K562 (cell line): ENCODE measurements around the gene EVL. TPM values are rescaled to one million over a fixed set of nuclear protein-coding genes. Genes with fewer than 3 reads are reported as not detected.

ENCODE experiments used
- ADNP ChIP-seq: fragments of 200-800 bp; sonication (Bioruptor generic); IDR thresholded peaks from 2 replicates; pipeline ENCODE4 v1.6.1; 2016; ENCODE audit warnings: missing genetic modification characterization, missing compliant biosample characterization
- HNRNPL ChIP-seq: fragments of 200-400 bp; formaldehyde crosslinking; IDR thresholded peaks from 2 replicates; pipeline ENCODE4 v1.6.1; 2017; ENCODE audit warnings: low read depth, mild to moderate bottlenecking, low read length
- MEF2D ChIP-seq: conservative IDR thresholded peaks from 2 replicates; pipeline ENCODE4 v1.6.1; 2016; ENCODE audit warnings: low read depth, missing genetic modification characterization, missing compliant biosample characterization
- PHF21A ChIP-seq: fragments of 450-650 bp; IDR thresholded peaks from 2 replicates; pipeline ENCODE4 v1.6.1; 2017; ENCODE audit warnings: low read depth, borderline replicate concordance
- POLR2H ChIP-seq: IDR thresholded peaks from 2 replicates; pipeline ENCODE4 v1.6.1; 2016; ENCODE audit warnings: missing genetic modification characterization, low read depth, mild to moderate bottlenecking, control low read depth, missing compliant biosample characterization, moderate library complexity
- ZNF133 ChIP-seq: fragments of 250-450 bp; sonication (Bioruptor Pico); IDR thresholded peaks from 2 replicates; pipeline ENCODE4 v1.4.0; 2020; ENCODE audit warnings: mild to moderate bottlenecking
- ZNF77 ChIP-seq: fragments of 250-450 bp; sonication (Bioruptor Pico); IDR thresholded peaks from 2 replicates; pipeline ENCODE4 v1.5.0; 2020
- polyA plus RNA-seq, 8 experiments: library from polyadenylated mRNA; depleted of rRNA in 4 of 8; stranded (reverse) in 5 of 8; unstranded in 3 of 8; fragments of >200 nt; fragmentation: Nextera tagmentation in 2 of 8; fragmentation: Illumina TruSeq in 1 of 8; extraction: Ambion mirVana in 2 of 8; extraction: Trizol in 1 of 8; gene quantifications; 2 replicates each; pipeline versions ENCODE4 v1.2.1 to v1.2.3, GENCODE V29; 2011 to 2014; ENCODE audit warnings: inconsistent platforms in 1 of 8, missing spikeins in 1 of 8
- total RNA-seq, 7 experiments: library from RNA; depleted of rRNA in 6 of 7; stranded (reverse); fragments of >200 nt in 6 of 7; fragmentation: Illumina TruSeq in 2 of 7; extraction: Trizol in 2 of 7; gene quantifications; 2 replicates each; pipeline versions ENCODE4 v1.2.1 to v1.2.3, GENCODE V29; 2011 to 2021; ENCODE audit warnings: low replicate concordance in 1 of 7
- TF ChIP-seq, protein P1 (sequence below), 2 experiments: IDR thresholded peaks in 1 of 2; conservative IDR thresholded peaks in 1 of 2; 2 replicates each; pipeline ENCODE4 v1.6.1; 2016; ENCODE audit warnings: low read depth in 2 of 2, mild to moderate bottlenecking in 1 of 2, missing compliant biosample characterization in 1 of 2, missing genetic modification characterization in 1 of 2, moderate library complexity in 1 of 2
- TF ChIP-seq, protein P2 (sequence below): fragments of 200-400 bp; formaldehyde crosslinking; IDR thresholded peaks from 2 replicates; pipeline ENCODE4 v1.6.1; 2017; ENCODE audit warnings: mild to moderate bottlenecking, low read depth, low read length, moderate library complexity

The EVL gene
- total and polyA plus RNA-seq, 9 of the 15 experiments (the other 6 are each of a cell fraction or from before 2014, with no cell fraction given): 2.9 to 43.4 (median 23.9) TPM

DNA sequence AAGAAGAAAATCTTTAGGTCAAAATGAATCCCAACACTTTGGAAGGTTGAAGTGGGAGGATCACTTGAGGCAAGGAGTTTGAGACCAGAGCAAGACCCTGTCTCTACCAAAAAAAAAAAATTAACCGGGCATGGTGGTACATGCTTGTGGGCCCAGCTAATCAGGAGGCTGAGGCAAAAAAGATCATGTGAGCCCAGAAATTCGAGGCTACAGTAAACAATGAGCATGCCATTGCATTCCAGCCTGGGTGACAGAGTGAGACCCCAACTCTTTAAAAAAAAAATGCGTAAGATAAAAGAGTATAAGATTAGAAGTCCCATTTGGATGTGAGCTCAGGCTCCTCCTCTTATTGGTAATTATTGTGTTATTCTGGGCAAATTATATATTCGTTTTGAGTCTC lies 30.8 kb upstream of the EVL start (continued):
- TF ChIP-seq, protein P1, sequence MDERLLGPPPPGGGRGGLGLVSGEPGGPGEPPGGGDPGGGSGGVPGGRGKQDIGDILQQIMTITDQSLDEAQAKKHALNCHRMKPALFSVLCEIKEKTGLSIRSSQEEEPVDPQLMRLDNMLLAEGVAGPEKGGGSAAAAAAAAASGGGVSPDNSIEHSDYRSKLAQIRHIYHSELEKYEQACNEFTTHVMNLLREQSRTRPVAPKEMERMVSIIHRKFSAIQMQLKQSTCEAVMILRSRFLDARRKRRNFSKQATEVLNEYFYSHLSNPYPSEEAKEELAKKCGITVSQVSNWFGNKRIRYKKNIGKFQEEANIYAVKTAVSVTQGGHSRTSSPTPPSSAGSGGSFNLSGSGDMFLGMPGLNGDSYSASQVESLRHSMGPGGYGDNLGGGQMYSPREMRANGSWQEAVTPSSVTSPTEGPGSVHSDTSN (CRISPR knock-in tag; IDR thresholded peaks at IDR 0.05; ENCODE audit: low read depth): no peak
- TF ChIP-seq, protein P1 (tag; conservative IDR thresholded peaks at IDR 0.05; ENCODE audit: low read depth): no peak
- TF ChIP-seq MEF2D (no peak), ADNP (tag) (no peak), POLR2H (tag) (no peak), ZNF133 (CRISPR knock-in tag) (no peak), PHF21A (no peak), ZNF77 (no peak), HNRNPL (no peak)
- TF ChIP-seq, protein P2, sequence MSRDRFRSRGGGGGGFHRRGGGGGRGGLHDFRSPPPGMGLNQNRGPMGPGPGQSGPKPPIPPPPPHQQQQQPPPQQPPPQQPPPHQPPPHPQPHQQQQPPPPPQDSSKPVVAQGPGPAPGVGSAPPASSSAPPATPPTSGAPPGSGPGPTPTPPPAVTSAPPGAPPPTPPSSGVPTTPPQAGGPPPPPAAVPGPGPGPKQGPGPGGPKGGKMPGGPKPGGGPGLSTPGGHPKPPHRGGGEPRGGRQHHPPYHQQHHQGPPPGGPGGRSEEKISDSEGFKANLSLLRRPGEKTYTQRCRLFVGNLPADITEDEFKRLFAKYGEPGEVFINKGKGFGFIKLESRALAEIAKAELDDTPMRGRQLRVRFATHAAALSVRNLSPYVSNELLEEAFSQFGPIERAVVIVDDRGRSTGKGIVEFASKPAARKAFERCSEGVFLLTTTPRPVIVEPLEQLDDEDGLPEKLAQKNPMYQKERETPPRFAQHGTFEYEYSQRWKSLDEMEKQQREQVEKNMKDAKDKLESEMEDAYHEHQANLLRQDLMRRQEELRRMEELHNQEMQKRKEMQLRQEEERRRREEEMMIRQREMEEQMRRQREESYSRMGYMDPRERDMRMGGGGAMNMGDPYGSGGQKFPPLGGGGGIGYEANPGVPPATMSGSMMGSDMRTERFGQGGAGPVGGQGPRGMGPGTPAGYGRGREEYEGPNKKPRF: no peak
